Measurements from ENCODE around the gene TMEM91.
"Not testable (repeated sequence)": the region's sequence is repeated elsewhere in the genome, so short reads cannot be mapped to it uniquely, and the experiment has no call there.

TMEM91 gene

GRCh38 chr19:41344162-41344561 is 32.2 kb upstream of the TMEM91 start:
- Mint-ChIP-seq H3K27me3 (no peaks in the 10 kb centered on the region), H3K4me3 (no peak overlapping the region), H3K4me1 (peaks cover 32 to 50% of the 10 kb centered on the region in 2 donors), H3K36me3 (peaks cover 43 to 56% of the 10 kb centered on the region in 2 donors), H3K9me3 (no peaks in the 10 kb centered on the region), H3K27ac (peak overlapping the region; percentile 75)
- ATAC-seq (replicated peaks) = no peak
- no peak for DNase-seq

DNA sequence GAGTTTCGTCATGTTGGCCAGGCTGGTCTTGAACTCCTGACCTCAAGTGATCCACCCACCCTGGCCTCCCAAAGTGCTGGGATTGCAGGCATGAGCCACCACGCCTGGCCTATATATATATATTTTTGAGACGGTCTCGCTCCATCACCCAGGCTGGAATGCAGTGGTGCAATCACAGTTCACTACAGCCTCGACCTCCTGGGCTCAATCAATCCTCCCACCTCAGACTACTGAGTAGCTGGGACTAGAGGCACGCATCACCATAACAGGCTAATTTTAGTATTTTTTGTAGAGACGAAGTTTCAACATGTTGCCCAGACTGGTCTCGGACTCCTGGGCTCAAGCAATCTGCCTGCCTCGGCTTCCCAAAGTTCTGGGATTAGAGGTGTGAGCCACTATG is 29.4 kb upstream of the TMEM91 start:
- not testable (repeated sequence) for DNase-seq; ATAC-seq (replicated peaks); H3K9me3 Mint-ChIP-seq; H3K4me3 Mint-ChIP-seq; H3K27ac Mint-ChIP-seq; H3K27me3 Mint-ChIP-seq
- H3K36me3 Mint-ChIP-seq = peaks cover 44 to 58% of the 10 kb centered on the region in 2 donors
- H3K4me1 Mint-ChIP-seq = peaks cover 36 to 61% of the 10 kb centered on the region in 2 donors

DNA sequence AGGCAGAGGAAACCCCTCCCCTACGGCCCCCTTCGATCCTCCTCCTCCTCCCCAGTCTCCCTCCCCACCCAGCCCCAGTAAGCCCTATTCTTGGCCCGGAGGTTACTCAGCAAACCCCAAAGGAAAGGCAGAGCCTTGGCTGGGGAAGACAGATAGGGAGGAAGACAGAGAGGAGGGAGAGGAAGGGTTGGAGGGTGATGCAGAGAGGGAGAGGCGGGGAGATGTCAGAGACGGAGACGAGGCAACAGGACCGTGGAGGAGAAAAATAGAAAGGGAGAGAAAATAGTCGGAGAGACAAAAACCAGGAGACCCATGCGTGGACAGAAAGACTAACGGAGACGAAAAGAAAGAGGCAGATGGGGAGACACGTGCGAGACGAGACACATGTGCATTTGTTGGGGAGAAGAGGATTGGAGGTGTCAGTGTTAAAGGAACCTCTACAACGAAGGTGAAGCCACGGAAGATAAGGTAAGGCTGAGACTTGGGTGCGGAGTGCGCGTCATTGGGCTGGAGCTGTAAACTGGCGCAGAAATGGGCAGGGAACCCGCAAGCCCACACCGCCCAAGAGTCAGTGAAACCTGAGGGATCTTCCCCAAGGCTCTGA is 25.5 kb upstream of the TMEM91 start:
- Mint-ChIP-seq H3K27me3 (no peaks in the 10 kb centered on the region), H3K9me3 (no peaks in the 10 kb centered on the region), H3K36me3 (peaks cover 35 to 50% of the 10 kb centered on the region in 2 donors), H3K4me1 (peaks cover 35 to 55% of the 10 kb centered on the region in 2 donors), H3K27ac (peak overlapping the region; percentile 98), H3K4me3 (peak overlapping the region; percentile 98 to 100)
- peak in 1 of 2 donors; percentile 13 for ATAC-seq (replicated peaks)
- DNase-seq = no peak

DNA sequence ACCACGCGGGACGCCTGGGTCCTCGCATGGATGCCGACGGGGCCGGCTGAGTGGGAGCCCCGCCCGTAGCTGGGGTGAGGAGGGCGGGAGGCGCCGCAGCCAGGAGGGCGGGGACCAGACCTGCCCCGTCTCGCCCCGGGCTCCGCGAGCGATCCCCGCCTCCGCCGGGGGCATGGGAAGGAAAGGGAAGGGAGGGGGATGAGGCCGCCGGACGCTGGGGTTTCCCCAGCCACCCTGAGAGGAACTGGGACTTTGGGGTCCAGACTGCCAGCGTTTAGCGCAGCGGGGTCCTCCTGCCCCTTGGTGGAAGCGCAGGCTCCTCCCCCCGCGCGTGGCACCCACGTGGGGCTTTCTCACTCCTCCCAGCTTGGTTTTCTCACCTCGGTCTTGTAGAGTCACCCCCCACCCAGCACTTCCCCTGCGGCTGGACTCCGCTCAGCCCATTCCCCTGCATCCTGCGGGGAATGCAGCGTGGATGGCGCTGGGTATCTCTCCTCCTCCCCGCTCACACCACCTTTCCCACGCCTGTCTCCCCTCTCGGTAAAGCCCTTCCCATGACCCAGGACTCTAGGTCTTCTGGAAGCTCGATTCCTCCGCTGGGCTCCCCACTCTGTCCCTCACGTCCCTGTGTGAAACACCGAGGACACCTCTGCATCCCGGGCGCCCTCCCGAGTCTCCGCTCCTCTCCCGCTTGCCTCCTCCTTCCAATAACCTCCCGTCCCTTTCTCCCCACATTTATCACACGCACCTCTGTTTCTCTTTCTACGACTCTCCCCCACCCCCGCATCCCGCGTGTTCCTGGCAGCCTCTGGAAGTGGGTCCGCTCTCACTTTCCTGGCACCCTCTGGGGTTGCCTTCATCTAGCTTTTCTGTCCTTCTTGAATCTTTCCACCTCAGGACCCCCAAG is 24.7 kb upstream of the TMEM91 start:
- DNase-seq = peak; percentile 89
- Mint-ChIP-seq H3K4me1 (peaks cover 38 to 62% of the 10 kb centered on the region in 2 donors), H3K9me3 (no peaks in the 10 kb centered on the region), H3K36me3 (peaks cover 37 to 52% of the 10 kb centered on the region in 2 donors), H3K27me3 (no peaks in the 10 kb centered on the region), H3K27ac (peak overlapping the region; percentile 98), H3K4me3 (peak overlapping the region; percentile 98 to 100)
- peak; percentile 64 to 65 for ATAC-seq (replicated peaks)

DNA sequence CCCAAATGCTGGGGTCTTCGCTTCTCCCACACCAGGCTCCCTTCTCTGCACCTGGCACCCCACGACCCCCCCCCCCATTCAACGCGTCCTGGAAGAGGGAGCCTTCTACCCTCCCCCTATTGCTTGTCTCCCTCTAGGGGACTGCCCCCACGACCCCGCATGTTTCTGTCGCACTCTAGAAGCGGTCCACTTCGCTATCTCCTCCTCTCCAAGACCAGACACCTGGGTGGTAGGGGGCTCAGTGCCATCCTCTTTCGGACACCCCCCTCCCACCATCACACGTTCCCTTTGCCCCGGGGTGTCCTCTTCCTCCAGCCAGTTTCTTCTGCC is 24.1 kb upstream of the TMEM91 start:
- peak overlapping the region; percentile 98 for H3K27ac Mint-ChIP-seq
- ATAC-seq (replicated peaks) = peak in 1 of 2 donors; percentile 1
- no peaks in the 10 kb centered on the region for H3K9me3 Mint-ChIP-seq
- H3K27me3 Mint-ChIP-seq = no peaks in the 10 kb centered on the region
- H3K4me1 Mint-ChIP-seq = peaks cover 42 to 68% of the 10 kb centered on the region in 2 donors
- no peak for DNase-seq
- peak overlapping the region; percentile 98 to 100 for H3K4me3 Mint-ChIP-seq
- H3K36me3 Mint-ChIP-seq = peaks cover 39 to 53% of the 10 kb centered on the region in 2 donors

DNA sequence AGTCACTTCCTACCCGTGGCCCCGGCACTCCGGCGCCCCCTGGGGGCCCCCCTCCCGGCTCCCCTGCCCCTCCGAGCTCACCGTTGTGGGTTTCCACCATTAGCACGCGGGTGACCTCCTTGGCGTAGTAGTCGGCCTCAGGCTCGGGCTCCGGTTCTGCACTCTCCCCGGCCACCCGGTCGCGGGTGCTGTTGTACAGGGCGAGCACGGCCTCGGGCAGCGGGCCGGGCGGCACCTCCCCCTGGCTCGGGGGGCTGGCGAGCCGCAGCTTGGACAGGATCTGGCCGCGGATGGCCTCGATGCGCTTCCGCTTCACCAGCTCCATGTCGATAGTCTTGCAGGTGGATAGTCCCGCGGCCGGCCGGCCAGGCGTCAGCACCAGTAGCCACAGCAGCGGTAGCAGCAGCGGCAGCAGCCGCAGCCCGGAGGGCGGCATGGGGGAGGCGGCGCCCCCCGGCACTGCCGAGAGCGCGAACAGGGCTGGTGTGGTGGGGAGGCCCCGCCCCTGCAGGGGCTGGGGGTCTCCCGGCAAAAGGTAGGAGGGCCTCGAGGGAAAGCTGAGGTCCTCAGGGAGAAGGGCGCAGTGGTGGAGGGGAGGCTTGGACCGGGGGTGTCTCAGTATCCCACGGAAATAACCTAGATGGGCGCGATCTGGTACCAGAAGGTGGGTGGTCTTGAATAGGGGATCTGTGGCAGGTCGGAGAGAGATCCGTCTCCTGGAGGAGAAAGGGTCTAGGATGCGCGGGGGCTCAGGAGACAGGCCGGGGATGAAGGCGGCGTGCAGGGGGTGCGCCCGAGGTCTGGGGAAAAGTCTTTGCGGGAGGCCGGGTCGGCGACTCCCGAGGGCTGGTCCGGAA is 23.5 kb upstream of the TMEM91 start:
- Mint-ChIP-seq H3K4me1 (peaks cover 44 to 73% of the 10 kb centered on the region in 2 donors), H3K9me3 (no peaks in the 10 kb centered on the region), H3K4me3 (peak overlapping the region; percentile 98 to 100), H3K27ac (peak overlapping the region; percentile 98), H3K27me3 (no peaks in the 10 kb centered on the region), H3K36me3 (peaks cover 38 to 53% of the 10 kb centered on the region in 2 donors)
- ATAC-seq (replicated peaks) = peak; percentile 36 to 37
- peak; percentile 77 for DNase-seq

- peak; percentile 53 to 63 for ATAC-seq (replicated peaks)
- no peaks in the 10 kb centered on the region for H3K9me3 Mint-ChIP-seq
These were observed 22.6 kb upstream of the TMEM91 start, which contains the start of gene TGFB1 for GRCh38 chr19:41353466-41354342. TGFB1 (minus strand) TSS chr19:41353922; CDS start chr19:41353044, 878 bp downstream.

DNA sequence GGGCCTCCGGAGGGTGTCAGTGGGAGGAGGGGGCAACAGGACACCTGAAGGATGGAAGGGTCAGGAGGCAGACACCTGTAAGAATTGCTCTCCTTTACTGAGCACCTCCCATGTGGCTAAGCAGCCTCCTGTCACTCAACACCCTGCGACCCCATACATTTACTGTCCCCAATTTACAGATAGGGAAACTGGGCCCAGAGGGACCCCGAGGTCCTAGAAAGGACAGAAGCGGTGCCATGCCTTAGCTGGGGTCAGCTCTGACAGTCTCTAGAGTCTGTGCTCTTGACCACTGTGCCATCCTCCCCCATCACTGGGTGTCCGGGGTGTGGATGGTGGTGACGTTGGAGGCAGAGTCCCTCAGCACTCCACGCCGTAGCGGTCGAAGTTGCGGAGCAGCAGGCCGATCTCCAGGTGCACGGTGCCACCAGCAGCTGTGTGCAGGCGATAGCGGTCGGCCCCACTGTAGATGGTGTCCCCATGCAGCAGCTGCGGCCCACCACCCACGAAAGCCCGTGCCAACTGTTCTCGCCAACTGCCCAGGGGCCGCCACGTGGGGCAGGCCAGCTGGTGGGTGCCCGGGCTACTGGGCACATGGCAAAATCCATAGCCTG is 21.9 kb upstream of the TMEM91 start:
- Mint-ChIP-seq H3K4me3 (peak overlapping the region; percentile 98 to 100), H3K4me1 (peaks cover 34 to 61% of the 10 kb centered on the region in 2 donors), H3K27me3 (no peaks in the 10 kb centered on the region), H3K27ac (peak overlapping the region; percentile 93), H3K36me3 (peaks cover 24 to 40% of the 10 kb centered on the region in 2 donors), H3K9me3 (no peaks in the 10 kb centered on the region)
- DNase-seq (no peak), ATAC-seq (replicated peaks) (no peak)

More at GRCh38 chr19:41353466-41354342, 22.6 kb upstream of the TMEM91 start, which contains the start of gene TGFB1:
- Mint-ChIP-seq H3K36me3 (peaks cover 31 to 48% of the 10 kb centered on the region in 2 donors), H3K4me3 (peak within 1 kb of the TSS; percentile 98 to 100), H3K27me3 (no peaks in the 10 kb centered on the region), H3K4me1 (peaks cover 40 to 68% of the 10 kb centered on the region in 2 donors), H3K27ac (peak within 1 kb of the TSS; percentile 98)
- DNase-seq = peak; percentile 90

DNA sequence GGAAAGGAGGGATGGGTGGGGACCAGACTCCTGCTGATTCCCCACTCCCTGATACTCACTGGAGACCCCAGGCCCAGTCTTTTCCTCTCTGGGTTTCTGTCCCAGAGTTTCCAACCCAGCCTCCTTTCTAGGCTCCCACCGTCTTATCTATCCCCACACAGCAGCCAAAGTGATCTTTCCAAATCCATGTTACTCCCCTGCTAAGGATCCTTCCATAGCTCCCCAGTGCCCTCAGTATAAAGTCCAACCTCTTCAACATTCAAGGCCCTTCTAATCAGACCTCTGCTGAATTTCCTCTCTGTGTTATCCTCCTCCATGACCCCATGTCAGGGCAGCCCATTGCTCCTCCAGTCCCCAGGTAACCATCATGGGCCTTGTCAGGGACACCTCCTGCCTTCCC is 21.3 kb upstream of the TMEM91 start:
- Mint-ChIP-seq H3K4me1 (peaks cover 33 to 58% of the 10 kb centered on the region in 2 donors), H3K27me3 (no peaks in the 10 kb centered on the region), H3K9me3 (no peaks in the 10 kb centered on the region), H3K27ac (peak overlapping the region; percentile 14), H3K4me3 (peak overlapping the region in 1 of 2 donors; percentile 19), H3K36me3 (peaks cover 26 to 39% of the 10 kb centered on the region in 2 donors)
- DNase-seq (no peak), ATAC-seq (replicated peaks) (no peak)

DNA sequence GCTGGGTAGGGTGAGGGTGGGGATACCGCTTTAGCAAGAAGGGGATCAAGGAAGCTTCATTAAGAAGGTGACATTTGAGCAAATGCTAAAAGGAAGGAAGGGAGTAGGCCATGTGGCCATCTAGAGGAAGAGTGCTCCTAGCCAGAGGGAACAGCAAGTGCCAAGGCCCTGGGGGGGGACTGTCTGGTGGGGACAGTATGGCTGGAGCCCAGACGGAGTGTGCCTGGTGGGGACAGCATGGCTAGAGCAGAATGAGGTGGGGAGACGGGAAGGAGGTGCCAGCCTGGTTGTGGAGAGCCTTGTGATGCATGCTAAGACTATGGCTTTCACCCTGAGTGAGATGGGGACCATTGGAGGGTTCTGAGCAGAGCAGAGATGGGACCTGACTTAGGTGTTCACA is 20.5 kb upstream of the TMEM91 start:
- H3K4me3 Mint-ChIP-seq = no peak overlapping the region
- peaks cover 24 to 38% of the 10 kb centered on the region in 2 donors for H3K36me3 Mint-ChIP-seq
- peak overlapping the region; percentile 56 for H3K27ac Mint-ChIP-seq
- DNase-seq (no peak), ATAC-seq (replicated peaks) (no peak)
- H3K4me1 Mint-ChIP-seq = peaks cover 32 to 54% of the 10 kb centered on the region in 2 donors
- no peaks in the 10 kb centered on the region for H3K9me3 Mint-ChIP-seq
- no peaks in the 10 kb centered on the region for H3K27me3 Mint-ChIP-seq

- peaks cover 15 to 28% of the 10 kb centered on the region in 2 donors for H3K36me3 Mint-ChIP-seq
- H3K9me3 Mint-ChIP-seq = no peaks in the 10 kb centered on the region
- peaks cover 28 to 44% of the 10 kb centered on the region in 2 donors for H3K4me1 Mint-ChIP-seq
- ATAC-seq (replicated peaks) (no peak), DNase-seq (no peak)
- no peak overlapping the region for H3K4me3 Mint-ChIP-seq
- peak overlapping the region; percentile 80 for H3K27ac Mint-ChIP-seq
- no peaks in the 10 kb centered on the region for H3K27me3 Mint-ChIP-seq
These were observed 19.2 kb upstream of the TMEM91 start for GRCh38 chr19:41356984-41357739.

DNA sequence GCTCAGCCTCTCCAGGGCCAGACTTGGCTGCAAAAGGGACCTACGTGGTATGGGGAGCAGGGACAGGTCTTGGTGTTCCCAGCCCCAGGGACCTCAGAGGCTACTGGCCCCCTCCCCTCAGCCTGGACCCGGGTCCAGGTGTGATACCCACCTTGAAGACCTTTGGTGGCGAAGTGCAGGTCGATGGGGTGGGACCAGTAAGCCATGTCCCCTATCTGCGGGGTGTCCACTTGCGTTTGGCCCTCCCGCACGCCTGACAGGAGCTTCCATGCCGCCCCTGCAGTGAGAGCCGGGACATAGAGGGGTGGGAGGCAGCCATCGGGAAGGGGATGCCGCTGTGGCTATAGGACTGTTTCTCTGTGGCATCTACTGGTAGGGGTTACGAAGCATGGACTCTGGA is 18.6 kb upstream of the TMEM91 start:
- H3K27ac Mint-ChIP-seq = no peak overlapping the region
- H3K4me1 Mint-ChIP-seq = peaks cover 26 to 40% of the 10 kb centered on the region in 2 donors
- H3K36me3 Mint-ChIP-seq = peaks cover 12 to 24% of the 10 kb centered on the region in 2 donors
- DNase-seq = no peak
- no peak for ATAC-seq (replicated peaks)
- no peaks in the 10 kb centered on the region for H3K27me3 Mint-ChIP-seq
- H3K9me3 Mint-ChIP-seq = no peaks in the 10 kb centered on the region
- no peak overlapping the region for H3K4me3 Mint-ChIP-seq
